ENCODE data around the gene ATP5F1D.

The ATP5F1D gene

GRCh38 chr19:1283207-1283916, 41.8 kb downstream of the ATP5F1D start:
- no peak for DNase-seq (ENCODE audit: low spot score)

DNA sequence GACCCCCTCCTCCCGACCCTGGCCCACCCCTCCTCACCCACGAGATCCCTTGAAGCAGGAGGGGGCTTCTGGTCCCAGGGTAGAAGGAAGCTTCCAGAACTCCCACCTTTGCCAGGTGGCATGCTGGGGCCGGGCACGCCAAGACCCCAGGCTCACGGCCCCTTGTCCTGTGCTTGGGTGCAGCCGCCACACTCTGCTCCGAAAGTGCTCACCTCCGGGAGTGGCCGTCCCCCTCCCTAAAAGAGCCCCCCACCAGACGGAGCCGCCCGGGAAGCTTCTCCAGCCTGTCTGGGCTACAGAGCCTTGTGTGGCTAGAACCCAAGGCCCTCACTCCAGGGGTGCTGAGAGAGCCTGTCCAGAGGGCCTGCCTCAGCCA, 42.4 kb downstream of the ATP5F1D start:
- DNase-seq (ENCODE audit: low spot score): no peak

- no peak for DNase-seq (ENCODE audit: low spot score)
These were observed 42.9 kb downstream of the ATP5F1D start for GRCh38 chr19:1284293-1284978.

DNA sequence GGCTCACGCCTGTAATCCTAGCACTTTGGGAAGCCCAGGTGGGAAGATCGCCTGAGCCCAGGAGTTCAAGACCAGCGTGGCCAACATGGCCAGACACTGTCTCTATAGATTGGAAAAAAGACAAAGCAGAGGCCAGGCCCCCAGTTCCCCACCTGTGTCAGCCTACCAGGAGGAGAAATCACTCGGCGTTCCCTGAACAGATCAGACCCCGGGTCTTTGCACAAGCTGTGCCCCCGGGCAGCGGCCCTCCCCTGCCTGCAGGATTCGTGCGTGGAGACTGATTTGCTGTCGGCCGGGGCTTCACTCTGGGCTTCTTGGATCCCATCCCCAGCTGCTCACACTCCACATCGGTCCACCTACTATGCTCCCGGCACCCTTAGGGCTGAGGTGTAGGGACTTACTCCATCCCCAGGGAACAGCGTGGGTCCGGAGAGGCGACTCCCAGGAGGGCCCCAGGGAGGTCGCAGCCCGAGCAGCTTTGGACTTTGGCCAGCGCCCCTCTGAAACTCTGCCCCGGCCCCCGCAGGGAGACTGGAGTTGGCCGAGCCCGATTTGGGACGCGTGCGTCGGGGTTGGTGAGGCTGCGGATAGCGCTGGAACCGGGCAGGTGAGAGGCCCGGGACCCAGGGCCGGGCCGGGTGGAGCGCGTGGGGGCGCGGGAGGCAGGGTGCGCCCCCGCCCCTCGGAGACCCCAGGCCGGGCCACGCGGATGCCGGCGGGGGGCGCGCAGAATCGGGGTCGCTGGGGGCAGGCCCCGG, 43.6 kb downstream of the ATP5F1D start:
- DNase-seq (ENCODE audit: low spot score): no peak

GRCh38 chr19:1285737-1286360, 44.3 kb downstream of the ATP5F1D start, which contains the start of gene EFNA2:
EFNA2 (plus strand) TSS chr19:1285873; CDS start chr19:1286169, 296 bp downstream.
- no peak for DNase-seq (ENCODE audit: low spot score)

DNA sequence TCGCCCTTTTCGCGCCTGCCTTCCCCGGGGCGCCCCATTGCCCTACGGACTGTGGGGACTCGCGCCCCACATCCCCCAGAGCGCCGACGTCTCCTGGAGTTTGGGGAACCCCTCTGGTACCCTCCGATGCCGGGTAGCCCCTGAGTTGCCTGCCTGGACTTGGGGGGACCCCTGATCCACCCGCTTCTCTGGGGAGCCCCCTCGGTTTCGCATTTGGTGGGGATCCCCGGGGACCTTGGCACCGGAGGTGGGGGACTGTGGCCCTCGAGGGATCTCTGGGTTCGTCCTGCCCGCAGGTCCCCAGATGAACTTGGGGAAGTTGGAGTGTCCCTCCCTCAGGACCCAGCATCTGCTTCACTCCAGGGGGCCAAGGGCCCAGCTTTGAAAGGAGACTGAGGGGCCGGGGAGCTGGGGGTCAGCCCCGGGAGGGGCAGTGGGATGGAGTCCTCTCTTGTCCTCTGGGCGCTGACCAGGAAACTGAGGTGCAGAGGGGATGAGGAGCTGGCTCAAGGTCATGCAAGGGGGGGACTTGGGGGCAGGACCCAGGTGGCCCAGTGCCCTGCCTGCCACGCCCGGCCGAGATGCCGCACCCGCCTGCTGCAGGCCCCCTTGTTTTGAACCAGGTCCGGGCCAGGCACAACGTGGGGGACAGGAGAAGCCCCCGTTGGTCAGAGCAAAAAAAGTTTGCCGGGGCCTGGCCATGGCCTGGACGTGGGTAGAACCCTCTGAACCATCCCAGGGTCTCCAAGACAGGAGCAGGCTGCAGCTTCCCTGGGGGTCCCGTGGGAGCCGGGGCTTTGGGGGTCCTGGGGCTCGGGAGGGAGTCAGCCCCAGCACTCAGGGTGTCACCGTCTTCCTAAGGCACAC, 45.2 kb downstream of the ATP5F1D start:
- no peak for DNase-seq (ENCODE audit: low spot score)

- DNase-seq (ENCODE audit: low spot score): no peak
These were observed 46.0 kb downstream of the ATP5F1D start for GRCh38 chr19:1287354-1288225.

DNA sequence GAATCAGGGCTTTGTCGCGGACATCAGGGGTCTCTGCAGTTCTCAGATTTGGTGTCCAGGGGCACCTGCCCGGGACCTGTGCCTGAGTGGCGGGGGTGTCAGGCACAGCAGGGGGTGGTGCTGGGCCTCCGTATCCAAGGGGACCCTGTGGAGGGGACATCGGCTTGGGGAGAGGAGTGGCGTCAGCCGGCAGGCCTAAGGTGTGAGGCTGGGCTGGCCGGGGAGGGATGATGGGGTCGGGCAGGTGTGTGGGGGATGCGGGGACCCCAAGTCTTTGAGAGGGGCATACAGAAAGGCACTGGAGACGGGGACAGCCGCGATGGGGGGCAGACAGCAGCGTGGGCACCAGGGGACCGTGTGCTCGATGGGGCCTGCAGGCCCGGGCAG, 46.7 kb downstream of the ATP5F1D start:
- no peak for DNase-seq (ENCODE audit: low spot score)

- DNase-seq (ENCODE audit: low spot score): no peak
These were observed 47.5 kb downstream of the ATP5F1D start for GRCh38 chr19:1288833-1289685.

DNA sequence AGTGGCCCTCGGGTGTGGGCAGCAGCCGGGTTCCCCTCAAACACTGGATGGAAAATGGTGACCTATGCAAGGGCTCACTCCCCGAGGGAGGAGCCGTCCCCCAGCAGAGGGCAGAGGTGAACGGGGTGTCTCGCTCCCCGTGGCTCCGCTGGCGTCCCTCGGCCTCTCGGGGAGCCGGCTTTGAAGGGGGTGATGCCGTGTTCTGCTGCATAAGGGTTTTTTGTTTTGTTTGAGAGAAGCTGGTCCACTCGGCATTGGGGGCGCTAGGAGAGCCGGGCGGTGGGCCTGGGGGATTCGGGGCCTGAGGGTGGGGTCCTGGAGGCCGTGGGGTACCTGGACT, 48.1 kb downstream of the ATP5F1D start:
- no peak for DNase-seq (ENCODE audit: low spot score)

DNA sequence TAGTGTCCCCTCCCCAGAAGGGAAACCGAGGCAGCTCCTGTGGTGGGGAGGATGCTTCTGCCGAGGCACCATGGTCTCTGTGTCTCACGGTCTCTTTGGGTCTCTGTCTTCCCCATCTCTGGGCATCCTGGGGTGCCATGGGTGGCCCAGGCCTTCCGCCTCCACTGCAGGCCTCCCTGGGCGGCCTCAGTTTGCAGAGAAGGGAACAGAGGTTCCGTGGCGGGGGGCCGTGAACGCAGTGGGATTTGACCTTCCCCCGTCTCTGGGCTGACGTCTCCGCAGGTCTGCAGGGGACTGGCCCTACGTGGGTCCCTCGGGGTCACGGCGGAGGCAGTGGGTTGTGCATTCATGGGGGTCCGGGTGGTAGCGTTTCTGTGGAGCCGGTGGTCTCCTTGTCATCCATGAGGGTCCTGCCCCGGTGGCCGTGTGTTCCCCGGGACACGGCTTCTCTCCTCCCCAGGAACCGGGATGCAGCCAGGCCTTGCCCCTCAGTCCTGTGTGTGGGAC, 48.7 kb downstream of the ATP5F1D start:
- DNase-seq (ENCODE audit: low spot score): no peak

DNA sequence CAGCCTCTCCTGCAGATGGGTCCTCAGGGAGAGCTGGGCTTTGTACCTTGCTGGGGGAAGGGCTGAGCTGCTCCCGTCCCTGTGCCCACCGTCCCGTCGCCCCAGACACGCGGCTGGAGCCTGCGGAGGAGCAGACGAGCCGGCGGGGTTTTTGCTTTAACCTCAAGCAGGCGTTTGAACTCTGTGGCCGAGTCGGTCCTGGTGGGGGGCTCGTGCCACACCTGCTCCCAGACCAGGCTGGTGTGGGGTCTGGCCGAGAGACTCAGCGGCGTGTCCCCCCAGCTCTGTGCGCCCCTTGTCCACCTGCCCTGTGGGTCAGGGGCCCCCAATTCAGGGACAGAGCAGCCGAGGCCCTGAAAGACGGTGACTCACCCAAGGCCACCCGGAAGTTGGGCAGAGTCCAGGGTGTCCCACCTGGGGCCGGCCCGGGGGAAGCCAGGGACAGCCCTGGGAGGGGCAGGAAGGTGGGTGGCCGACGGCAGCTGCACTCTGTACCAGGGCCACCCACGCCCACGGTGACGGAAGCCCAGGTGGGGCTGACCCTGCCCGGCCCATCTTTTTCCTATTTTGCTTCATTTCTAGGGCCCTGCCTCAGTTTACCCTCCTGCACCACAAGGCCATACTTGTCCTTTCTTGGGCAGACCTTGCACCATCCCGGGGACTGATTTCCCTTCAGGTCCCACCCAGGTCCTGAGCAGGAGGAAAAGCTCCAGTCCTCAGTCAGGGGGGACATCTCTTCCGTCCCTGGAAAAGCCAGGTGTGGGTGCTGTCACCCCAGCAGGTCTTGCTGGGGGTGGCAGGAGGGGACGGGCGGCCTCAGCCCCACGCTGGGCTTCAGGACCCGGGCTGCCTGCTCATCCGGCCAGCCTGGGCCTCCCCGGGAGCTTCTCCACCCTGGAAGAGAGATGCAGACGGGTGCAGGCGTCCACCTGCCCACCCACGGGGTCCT, 49.4 kb downstream of the ATP5F1D start:
- no peak for DNase-seq (ENCODE audit: low spot score)

DNA sequence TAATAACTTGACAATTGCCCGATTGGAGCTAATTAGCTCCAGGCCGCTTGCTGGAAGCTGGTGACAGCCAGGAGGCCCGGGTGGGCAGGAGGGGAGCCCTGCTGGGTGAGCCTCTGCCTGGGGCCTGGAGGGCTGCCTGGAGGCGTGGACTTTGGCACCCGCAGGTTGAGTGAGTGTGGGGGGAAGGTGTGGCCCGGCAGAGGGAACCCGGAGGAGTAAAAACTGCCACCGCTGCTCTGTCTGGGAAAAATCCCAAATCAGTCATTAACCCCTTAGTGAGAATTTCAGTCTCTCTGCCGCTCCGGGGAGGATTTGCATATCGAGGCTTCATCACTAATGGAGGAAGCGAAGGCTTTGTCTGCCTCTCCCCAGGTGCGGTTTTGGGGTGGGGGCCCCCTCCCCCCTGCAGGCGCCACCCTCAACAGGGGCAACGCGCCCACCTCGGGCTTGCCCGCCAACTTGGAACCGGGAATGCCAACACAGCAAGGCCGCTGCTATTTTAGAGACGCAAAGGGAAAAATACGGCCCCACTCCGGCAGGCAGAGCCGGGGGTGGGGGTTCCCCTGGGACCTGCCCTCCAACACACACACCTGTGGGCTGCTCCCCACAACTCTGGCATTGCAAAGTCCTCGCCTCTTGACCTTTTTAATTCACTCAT, 50.3 kb downstream of the ATP5F1D start:
- no peak for DNase-seq (ENCODE audit: low spot score)

GRCh38 chr19:1292419-1293151, 51.0 kb downstream of the ATP5F1D start:
- DNase-seq (ENCODE audit: low spot score): no peak

- no peak for DNase-seq (ENCODE audit: low spot score)
These were observed 52.4 kb downstream of the ATP5F1D start for GRCh38 chr19:1293782-1294604.

Measured in hepatic stellate cell (primary cell).